Activated CD4-positive, alpha-beta T cell treated with anti-CD3 and anti-CD28 coated beads, Interleukin-2, amount 10 ng/mL, durations not matched to agents 7 days and 5 days (primary cell): ENCODE results near the gene CECR2. TPM values are rescaled to one million over a fixed set of nuclear protein-coding genes. Genes with fewer than 3 reads are reported as not detected.

Experiments
- CTCF ChIA-PET: fragments of 350-600 bp; sonication (Branson Sonifier 250); formaldehyde crosslinking; loops from one replicate; lab custom pipeline; 2021; ENCODE audit warnings: antibody characterized with exemption; lab: Charles Lee
- POLR2A ChIA-PET: fragments of 350-600 bp; sonication (Branson Sonifier 250); formaldehyde crosslinking; loops from one replicate; lab custom pipeline; 2021; ENCODE audit warnings: antibody characterized with exemption; lab: Charles Lee
- DNase-seq: peaks from one replicate; pipeline ENCODE4 v3.0.0-alpha.2; 2020
- H3K27ac Mint-ChIP-seq: one replicate; pipeline ENCODE4 v1.8.0; 2021; ENCODE audit warnings: mild to moderate bottlenecking, moderate library complexity, mixed read lengths
- H3K27me3 Mint-ChIP-seq: one replicate; pipeline ENCODE4 v1.8.0; 2021; ENCODE audit warnings: mixed read lengths
- H3K36me3 Mint-ChIP-seq: one replicate; pipeline ENCODE4 v1.8.0; 2021; ENCODE audit warnings: low read depth, mixed read lengths
- H3K4me1 Mint-ChIP-seq: one replicate; pipeline ENCODE4 v1.8.0; 2021; ENCODE audit warnings: mixed read lengths
- H3K4me3 Mint-ChIP-seq: one replicate; pipeline ENCODE4 v1.8.0; 2021; ENCODE audit warnings: mild to moderate bottlenecking, moderate library complexity, mixed read lengths
- H3K9me3 Mint-ChIP-seq: one replicate; pipeline ENCODE4 v1.8.0; 2021; ENCODE audit warnings: mixed read lengths
- total RNA-seq, 2 experiments: library from RNA; stranded (reverse); gene quantifications; one replicate each; pipeline ENCODE4 v1.2.3, GENCODE V29; 2021

CECR2 gene
- total RNA-seq, 2 experiments from 2014 or later, result 0.15 TPM; not detected in 1

DNA sequence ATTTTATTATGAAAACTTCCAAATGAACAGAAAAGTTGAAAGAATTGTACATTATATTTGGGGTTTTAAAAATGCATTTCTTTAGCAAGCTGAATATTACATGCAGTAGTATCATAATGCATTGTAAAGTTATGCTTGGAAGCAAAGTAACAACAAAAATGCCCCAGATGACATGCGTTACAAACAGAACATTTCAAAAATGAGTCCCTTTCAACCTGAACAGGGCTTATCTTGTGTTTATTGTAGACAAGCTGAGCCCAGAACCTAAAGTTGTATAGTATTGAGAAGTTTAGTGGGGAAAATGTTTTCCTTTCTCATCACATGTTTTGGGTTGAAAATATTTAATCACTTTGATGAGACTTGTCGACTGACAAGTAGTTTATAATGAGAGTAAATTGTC, 68.8 kb downstream of the CECR2 start:
- ChIA-PET POLR2A (no interaction called here), CTCF (no interaction called here)
- Mint-ChIP-seq H3K4me3 (no peak overlapping the region), H3K27ac (no peak overlapping the region), H3K27me3 (peaks cover 14% of the 10 kb centered on the region), H3K36me3 (no peaks in the 10 kb centered on the region), H3K9me3 (no peaks in the 10 kb centered on the region), H3K4me1 (no peaks in the 10 kb centered on the region)
- no peak for DNase-seq

- Mint-ChIP-seq H3K4me3 (no peak overlapping the region), H3K27me3 (peaks cover 9% of the 10 kb centered on the region), H3K4me1 (no peaks in the 10 kb centered on the region), H3K27ac (no peak overlapping the region), H3K36me3 (no peaks in the 10 kb centered on the region), H3K9me3 (no peaks in the 10 kb centered on the region)
- DNase-seq, result no peak
- ChIA-PET CTCF (interaction anchor here (0.6 to 1.0 kb wide), 2 partner anchors 10 to 200 kb away, joined by 3 read pairs; no protein-coding TSS in a partner anchor), POLR2A (no interaction called here)
Measured at GRCh38 chr22:17441326-17441725, 72.1 kb downstream of the CECR2 start.

GRCh38 chr22:17443405-17444203, 74.3 kb downstream of the CECR2 start:
- no peaks in the 10 kb centered on the region for H3K9me3 Mint-ChIP-seq
- no peak overlapping the region for H3K4me3 Mint-ChIP-seq
- DNase-seq, result no peak
- no peaks in the 10 kb centered on the region for H3K4me1 Mint-ChIP-seq
- H3K27me3 Mint-ChIP-seq, result peaks cover 2% of the 10 kb centered on the region
- no peaks in the 10 kb centered on the region for H3K36me3 Mint-ChIP-seq
- no peak overlapping the region for H3K27ac Mint-ChIP-seq
- ChIA-PET CTCF (no interaction called here), POLR2A (no interaction called here)

DNA sequence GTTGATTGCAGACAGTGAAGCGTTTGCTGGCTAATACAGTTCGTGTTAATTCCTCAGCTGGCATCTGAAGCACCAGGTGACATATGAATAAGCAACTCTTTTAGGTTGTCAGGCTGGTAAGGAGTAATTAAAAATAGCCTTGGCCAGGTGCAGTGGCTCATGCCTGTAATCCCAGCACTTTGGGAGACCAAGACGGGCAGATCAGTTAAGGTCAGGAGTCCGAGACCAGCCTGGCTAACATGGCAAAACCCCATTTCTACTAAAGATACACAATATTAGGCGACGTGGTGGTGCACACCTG, 74.9 kb downstream of the CECR2 start:
- H3K4me1 Mint-ChIP-seq, result no peaks in the 10 kb centered on the region
- no peaks in the 10 kb centered on the region for H3K36me3 Mint-ChIP-seq
- DNase-seq, result no peak
- no peak overlapping the region for H3K27ac Mint-ChIP-seq
- CTCF ChIA-PET, result no interaction called here
- H3K4me3 Mint-ChIP-seq, result no peak overlapping the region
- peaks cover 2% of the 10 kb centered on the region for H3K27me3 Mint-ChIP-seq
- POLR2A ChIA-PET, result no interaction called here
- no peaks in the 10 kb centered on the region for H3K9me3 Mint-ChIP-seq

DNA sequence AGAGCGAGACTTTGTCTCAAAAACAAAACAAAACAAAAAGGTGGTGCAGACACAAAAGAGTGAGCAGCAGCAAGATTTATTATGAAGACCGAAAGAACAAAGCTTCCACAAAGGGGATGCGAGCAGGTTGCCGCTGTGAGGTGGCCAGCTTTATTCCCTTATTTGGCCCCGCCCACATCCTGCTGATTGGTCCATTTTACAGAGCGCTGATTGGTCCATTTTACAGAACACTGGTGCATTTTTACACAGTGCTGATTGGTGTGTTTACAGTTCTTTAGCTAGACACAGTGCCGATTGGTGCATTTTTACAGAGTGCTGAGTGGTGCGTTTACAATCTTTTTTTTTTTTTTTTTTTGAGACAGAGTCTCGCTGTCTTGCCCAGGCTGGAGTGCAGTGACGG, 77.4 kb downstream of the CECR2 start:
- ChIA-PET CTCF (interaction anchor here (1.0 kb wide), 1 partner anchor 275 kb away, joined by 6 read pairs; no protein-coding TSS in a partner anchor), POLR2A (no interaction called here)
- Mint-ChIP-seq H3K4me3 (no peak overlapping the region), H3K27ac (no peak overlapping the region), H3K4me1 (no peaks in the 10 kb centered on the region), H3K36me3 (no peaks in the 10 kb centered on the region), H3K9me3 (no peaks in the 10 kb centered on the region), H3K27me3 (peaks cover 2% of the 10 kb centered on the region)
- no peak for DNase-seq

DNA sequence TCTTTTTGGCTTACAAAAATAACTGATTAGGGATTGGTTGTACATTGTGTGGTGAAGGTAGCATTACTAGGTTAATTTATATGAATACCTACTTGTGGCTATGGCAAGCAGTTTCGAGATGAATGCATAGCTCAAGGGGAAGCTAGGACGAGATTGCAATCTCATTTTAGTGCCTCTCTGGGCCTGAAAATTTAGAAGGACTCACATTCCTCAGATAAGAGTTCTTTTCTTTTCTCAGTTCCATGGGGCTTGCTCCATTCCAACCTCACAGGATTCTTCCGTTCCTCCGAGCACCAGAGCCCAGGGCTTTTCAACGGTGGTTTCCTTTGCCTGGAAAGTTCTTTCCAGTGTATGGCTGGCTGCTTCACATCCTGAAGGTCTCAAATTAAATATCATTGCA, 82.1 kb downstream of the CECR2 start:
- Mint-ChIP-seq H3K4me1 (no peaks in the 10 kb centered on the region), H3K9me3 (no peaks in the 10 kb centered on the region), H3K36me3 (no peaks in the 10 kb centered on the region), H3K27me3 (no peaks in the 10 kb centered on the region), H3K27ac (no peak overlapping the region), H3K4me3 (no peak overlapping the region)
- DNase-seq, result no peak
- ChIA-PET POLR2A (no interaction called here), CTCF (interaction anchor here (0.6 to 2.1 kb wide), 5 partner anchors 9 to 440 kb away, joined by 3 to 5 read pairs (median 3); no protein-coding TSS in a partner anchor)

DNA sequence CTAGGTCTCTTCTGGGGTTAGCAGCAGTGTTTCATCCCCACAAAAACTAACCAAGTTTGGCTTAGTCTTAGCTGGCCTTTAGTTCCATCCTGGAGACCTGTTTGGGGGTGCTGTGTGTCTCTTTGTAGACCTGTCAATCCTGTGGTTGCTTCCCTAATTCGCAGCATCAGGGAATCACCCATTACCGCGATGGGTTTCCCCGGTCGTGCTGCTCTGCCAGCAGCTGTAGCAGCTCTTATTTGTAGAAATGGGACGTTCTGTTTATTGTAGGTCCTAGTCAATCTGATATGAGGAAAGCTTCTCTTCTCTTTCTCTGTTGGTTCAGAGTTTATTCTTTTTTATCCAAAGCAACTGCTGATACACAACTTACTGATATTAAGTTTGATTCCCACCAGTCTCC, 91.6 kb downstream of the CECR2 start:
- POLR2A ChIA-PET, result no interaction called here
- Mint-ChIP-seq H3K36me3 (no peaks in the 10 kb centered on the region), H3K9me3 (no peaks in the 10 kb centered on the region), H3K4me3 (no peak overlapping the region), H3K4me1 (no peaks in the 10 kb centered on the region), H3K27ac (no peak overlapping the region), H3K27me3 (peaks cover 15% of the 10 kb centered on the region)
- DNase-seq, result no peak
- CTCF ChIA-PET, result no interaction called here

- Mint-ChIP-seq H3K9me3 (no peaks in the 10 kb centered on the region), H3K27ac (no peak overlapping the region), H3K4me1 (no peaks in the 10 kb centered on the region), H3K27me3 (peaks cover 9% of the 10 kb centered on the region), H3K4me3 (no peak overlapping the region), H3K36me3 (no peaks in the 10 kb centered on the region)
- ChIA-PET CTCF (no interaction called here), POLR2A (no interaction called here)
- DNase-seq, result no peak
Measured at GRCh38 chr22:17470880-17471500, 101.7 kb downstream of the CECR2 start.

GRCh38 chr22:17471886-17472535, 102.8 kb downstream of the CECR2 start:
- ChIA-PET CTCF (no interaction called here), POLR2A (no interaction called here)
- peaks cover 11% of the 10 kb centered on the region for H3K27me3 Mint-ChIP-seq
- no peak for DNase-seq
- no peak overlapping the region for H3K27ac Mint-ChIP-seq
- no peaks in the 10 kb centered on the region for H3K36me3 Mint-ChIP-seq
- no peaks in the 10 kb centered on the region for H3K4me1 Mint-ChIP-seq
- no peak overlapping the region for H3K4me3 Mint-ChIP-seq
- no peaks in the 10 kb centered on the region for H3K9me3 Mint-ChIP-seq

GRCh38 chr22:17472932-17473331, 103.7 kb downstream of the CECR2 start:
- Mint-ChIP-seq H3K36me3 (no peaks in the 10 kb centered on the region), H3K4me3 (no peak overlapping the region), H3K27ac (no peak overlapping the region), H3K4me1 (no peaks in the 10 kb centered on the region), H3K9me3 (no peaks in the 10 kb centered on the region), H3K27me3 (peaks cover 20% of the 10 kb centered on the region)
- CTCF ChIA-PET, result interaction anchor here (0.9 kb wide), 1 partner anchor 21 kb away, joined by 3 read pairs; no protein-coding TSS in a partner anchor
- POLR2A ChIA-PET, result no interaction called here
- no peak for DNase-seq

- Mint-ChIP-seq H3K27ac (no peak overlapping the region), H3K36me3 (no peaks in the 10 kb centered on the region), H3K27me3 (peaks cover 24% of the 10 kb centered on the region), H3K4me3 (no peak overlapping the region), H3K4me1 (no peaks in the 10 kb centered on the region), H3K9me3 (no peaks in the 10 kb centered on the region)
- POLR2A ChIA-PET, result no interaction called here
- DNase-seq, result no peak
- CTCF ChIA-PET, result interaction anchor here (0.6 to 1.0 kb wide), 2 partner anchors 10 to 263 kb away, joined by 3 to 4 read pairs; no protein-coding TSS in a partner anchor
Measured at GRCh38 chr22:17475318-17476230, 106.3 kb downstream of the CECR2 start.

DNA sequence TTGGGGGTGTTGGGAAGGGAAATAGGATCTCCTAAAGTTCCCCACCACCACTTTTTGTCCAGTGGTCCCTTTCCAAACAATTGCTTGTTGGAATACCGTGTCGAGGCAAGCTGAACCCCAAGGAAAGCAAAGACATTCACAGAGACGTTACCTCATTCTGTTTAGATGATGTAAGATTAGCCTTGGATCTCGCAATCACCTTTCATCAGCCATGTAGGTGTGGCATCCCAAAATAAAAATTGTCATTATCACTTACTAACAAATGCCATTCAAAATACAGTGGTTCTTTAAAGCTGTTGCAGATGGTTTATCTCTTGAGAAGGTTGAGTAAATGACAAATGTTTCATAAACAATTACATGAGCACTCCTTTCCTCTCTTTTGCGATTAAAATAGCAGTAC, 107.6 kb downstream of the CECR2 start:
- ChIA-PET CTCF (no interaction called here), POLR2A (no interaction called here)
- H3K36me3 Mint-ChIP-seq, result no peaks in the 10 kb centered on the region
- peaks cover 22% of the 10 kb centered on the region for H3K27me3 Mint-ChIP-seq
- H3K4me3 Mint-ChIP-seq, result no peak overlapping the region
- no peak for DNase-seq
- H3K9me3 Mint-ChIP-seq, result no peaks in the 10 kb centered on the region
- no peak overlapping the region for H3K27ac Mint-ChIP-seq
- H3K4me1 Mint-ChIP-seq, result no peaks in the 10 kb centered on the region
